DMS153 treated with DMSO at 0.1 percent for 48 hours (cell line): ENCODE results near the gene PTPRD.

Experiments used
- DNase-seq: peaks from one replicate; lab custom pipeline; 2025; ENCODE audit not compliant: unreplicated experiment; lab: John Stamatoyannopoulos, UW

The PTPRD gene

GRCh38 chr9:8887369-8887768 lies 1725.4 kb downstream of the PTPRD start:
- DNase-seq: no peak

DNA sequence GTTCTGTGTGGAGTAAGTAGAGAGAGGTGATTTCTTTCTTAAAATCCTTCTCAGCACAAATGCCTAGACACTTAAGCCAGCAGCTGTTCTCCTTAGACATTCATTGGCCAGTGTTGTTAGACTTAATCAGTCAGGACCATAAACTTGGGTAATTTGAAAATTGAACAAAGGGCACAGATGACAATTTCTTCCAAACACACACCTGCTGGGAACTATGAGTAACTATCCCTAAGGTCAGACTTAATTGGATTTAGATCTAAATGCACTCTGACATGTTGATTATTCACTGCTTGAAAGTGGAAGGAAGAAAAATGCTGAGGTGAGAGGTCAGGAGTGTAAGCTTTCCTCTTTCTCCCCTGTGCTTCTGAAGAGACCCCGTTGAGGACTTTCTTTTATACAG lies 1729.5 kb downstream of the PTPRD start:
- DNase-seq: no peak

- DNase-seq: peak; percentile 65
Observed at GRCh38 chr9:8880060-8880459, 1732.7 kb downstream of the PTPRD start.

DNA sequence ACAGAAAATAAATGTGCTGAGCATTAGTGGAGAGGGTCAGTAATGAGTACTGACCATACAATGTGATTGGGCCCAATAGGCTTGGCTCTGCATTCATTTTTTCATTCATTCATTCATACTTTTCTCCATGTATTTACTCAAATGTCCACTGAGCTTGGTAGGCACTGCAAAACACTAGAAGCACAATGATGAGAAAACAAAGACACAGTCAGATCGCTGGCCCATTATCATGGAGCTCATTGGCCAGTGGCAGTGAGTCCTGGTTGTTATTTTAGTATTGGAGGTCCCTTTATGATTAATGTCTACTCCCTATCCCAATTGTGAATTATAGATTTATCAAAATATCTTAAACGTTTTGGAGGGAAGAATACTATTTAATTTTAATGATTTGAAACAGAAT lies 1733.5 kb downstream of the PTPRD start:
- no peak for DNase-seq

GRCh38 chr9:8877753-8878494 lies 1734.9 kb downstream of the PTPRD start:
- no peak for DNase-seq

GRCh38 chr9:8876303-8876702 lies 1736.5 kb downstream of the PTPRD start:
- DNase-seq: no peak

DNA sequence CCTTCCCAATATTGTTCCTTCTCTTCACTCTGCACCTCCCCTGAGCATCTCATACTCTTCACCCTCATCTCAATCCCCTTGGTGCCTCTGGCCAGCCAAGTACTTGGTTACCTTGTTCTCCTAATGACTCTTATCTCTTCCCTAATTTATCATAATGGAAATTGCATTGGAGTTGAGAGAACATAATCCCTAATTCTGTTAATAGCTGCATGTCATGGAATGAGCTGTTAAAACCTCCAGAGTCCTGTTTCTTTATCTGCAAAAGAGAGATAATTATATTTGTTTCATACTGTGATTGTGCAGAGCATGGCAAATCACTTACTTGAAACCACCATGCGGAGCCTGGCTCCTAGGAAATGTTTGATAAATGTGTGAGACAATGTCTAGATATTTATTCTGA lies 1738.3 kb downstream of the PTPRD start:
- DNase-seq: no peak

DNA sequence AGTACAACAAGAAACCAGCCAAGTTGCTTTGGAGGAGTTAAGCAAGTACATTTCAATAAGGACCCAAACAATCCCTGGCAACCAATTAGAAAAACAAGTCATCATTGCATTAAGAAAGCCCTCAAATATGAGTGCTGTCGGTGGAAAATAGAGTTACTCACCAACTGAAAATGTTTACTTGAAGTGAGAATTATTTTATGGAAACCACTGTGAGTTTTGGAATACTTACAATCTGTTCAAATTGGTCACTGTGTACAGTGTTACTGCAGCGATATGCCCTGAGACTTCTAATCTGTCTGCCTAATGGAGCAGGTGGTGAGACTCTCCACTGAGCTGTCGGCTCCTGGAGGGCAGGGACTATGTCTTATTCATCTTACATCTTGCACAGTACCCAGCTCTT lies 1740.0 kb downstream of the PTPRD start:
- DNase-seq: no peak

DNA sequence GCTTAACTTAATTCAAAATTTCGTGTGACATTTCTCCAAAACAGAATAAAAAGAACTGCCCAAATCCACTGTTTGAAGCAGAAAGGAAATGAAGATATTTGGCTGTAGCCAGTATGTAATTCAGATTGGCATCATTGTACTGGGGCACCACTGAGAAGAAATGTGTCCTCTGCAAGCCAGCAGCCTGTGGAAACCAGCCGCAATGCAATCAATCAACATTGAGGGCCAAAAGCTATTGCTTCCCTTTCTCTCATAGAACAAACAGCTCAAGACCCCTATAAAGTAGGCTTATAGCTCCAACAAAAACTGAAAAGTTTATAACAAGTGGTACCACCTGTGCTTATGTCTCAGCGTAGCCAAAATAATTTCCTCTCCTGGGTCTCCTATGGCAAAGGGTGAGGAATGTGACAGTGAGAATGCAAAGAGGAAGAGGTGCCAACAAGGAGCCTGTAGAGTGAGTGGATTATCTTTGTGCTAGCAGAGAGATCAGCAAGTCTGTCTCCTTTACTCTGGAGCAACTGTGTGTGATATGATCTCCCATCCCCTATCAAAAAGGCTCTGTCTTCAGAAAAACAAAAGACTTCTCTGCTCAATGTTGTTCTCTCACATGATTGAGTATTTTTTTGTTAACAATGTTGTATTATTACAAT lies 1740.9 kb downstream of the PTPRD start:
- DNase-seq: no peak

DNA sequence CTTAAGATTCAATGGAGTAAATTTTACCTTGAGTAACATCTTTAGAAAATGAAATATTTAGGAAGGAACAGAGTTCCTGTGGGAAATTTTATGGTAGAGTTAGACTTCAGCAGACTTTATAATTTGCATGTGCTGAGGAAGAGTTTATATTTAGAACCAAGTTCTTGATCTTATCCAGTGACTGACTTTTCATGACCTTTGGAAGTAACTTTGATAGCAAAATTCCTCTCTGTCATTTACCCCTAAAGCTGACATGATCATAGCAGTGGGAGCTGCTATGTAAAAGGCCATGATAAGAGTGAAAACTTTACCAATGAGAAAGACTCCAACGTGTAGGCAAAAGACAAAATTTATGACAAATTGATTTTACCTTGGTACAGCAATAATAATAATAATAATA lies 1741.4 kb downstream of the PTPRD start:
- DNase-seq: no peak

DNA sequence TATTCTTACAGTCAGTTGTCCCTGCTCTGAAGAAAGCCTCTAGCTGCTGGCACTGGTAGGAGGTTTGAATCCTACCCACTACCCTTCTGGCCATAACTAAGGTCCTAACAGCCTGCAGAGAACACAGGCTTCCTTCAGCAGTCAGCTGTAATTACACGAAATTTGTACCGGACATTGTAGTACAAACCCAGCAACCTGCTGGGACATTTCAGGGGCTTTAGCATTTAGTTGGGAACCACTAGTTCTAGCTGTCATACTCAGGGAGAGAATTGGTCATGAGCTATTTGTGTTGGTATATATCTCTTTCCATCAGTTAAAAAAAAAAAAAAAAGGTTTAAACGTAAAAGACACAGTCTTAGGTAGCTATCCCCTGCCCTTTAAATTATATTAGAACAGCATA lies 1743.0 kb downstream of the PTPRD start:
- no peak for DNase-seq

DNA sequence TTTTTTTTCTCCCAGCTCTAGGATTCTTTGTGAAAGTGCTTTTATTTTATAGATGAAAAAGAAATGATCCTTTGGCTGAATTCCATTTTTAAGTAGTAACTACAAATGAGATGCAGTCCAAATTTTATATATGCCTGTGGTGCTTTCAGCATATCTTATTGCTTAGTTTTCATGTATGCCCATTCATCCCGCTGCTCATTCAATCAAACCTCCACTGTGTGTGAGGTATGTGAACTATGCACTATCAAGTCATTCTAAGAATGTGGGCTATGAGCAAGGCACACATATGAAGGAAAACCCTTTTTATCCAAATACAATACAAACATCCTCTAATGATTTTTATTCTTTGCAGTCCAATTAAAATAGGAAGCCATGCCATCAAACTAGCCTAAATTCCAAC lies 1744.2 kb downstream of the PTPRD start:
- DNase-seq: no peak

DNA sequence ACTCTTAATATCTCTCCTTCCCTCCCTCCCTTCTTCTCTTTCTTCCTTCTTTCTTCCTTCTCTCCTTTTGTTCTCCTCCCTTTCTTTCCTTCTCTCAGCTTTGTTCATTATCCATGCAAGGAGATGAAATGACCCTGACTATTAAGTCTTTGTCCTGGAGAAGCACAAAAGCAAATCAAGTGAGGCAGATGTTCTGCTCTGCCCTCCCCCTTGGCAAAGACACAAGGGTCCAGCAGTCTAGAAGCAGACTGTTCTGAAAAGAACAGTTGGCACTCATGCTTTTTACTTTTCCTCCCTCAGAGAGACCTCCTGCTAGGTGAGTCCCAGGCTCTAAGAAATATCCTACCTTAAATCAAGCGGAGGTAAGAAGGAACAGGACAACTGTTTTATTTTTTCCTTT lies 1745.7 kb downstream of the PTPRD start:
- no peak for DNase-seq

DNA sequence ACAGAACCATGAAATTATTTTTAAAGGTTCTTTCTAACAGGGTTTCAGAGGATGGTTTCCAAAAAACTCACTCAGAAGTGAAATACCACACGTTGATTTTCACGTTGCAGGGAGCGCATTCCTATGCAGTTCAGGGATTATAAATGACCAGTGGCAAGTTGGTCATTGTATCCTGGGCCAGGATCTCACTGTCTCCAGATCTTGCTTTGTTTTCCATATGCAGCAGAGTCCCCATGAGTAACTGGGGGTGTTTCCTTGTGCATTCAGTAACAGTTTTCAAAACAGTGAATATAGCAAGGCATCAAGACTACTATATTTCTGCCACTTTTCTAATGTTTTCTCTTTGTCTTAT lies 1748.3 kb downstream of the PTPRD start:
- no peak for DNase-seq

GRCh38 chr9:8863886-8864544 lies 1748.8 kb downstream of the PTPRD start:
- no peak for DNase-seq

DNA sequence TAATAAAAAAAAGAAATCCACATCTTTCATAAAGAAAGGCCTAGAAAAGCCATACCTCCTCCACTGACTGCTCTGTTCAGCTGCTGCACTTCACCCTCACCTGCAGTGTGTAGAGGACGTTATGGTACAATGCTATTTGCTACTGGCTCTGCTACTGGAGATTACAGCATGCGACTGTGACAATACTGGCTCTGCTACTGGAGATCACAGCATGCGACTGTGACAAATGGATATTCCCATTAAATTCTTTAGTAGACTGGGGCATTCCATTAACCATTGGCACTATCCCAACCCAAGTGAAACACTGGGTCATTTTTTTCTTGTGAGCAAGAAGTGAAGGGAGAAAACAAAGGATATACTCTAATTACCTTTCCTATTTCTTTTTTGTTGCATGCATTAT lies 1749.7 kb downstream of the PTPRD start:
- no peak for DNase-seq

DNA sequence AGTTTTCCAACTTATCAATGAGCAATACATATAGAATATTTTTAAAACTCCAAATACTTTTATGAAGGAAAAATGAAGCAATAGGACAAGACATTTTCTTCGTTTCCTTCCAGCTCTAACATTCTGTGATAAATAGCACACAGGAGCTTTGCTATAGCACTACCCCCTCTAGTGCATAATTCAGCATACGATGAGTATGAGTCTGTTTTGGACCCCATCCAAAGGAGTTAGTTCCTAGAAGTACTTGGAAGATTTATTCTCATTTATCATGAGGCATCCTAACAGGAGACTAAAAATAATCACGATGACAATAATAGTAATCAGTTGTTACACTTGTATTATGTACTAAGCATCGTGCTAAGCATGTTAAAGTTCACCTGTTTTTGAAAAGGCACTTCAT lies 1751.9 kb downstream of the PTPRD start:
- no peak for DNase-seq

- DNase-seq: no peak
Observed at GRCh38 chr9:8860086-8860485, 1752.7 kb downstream of the PTPRD start.

DNA sequence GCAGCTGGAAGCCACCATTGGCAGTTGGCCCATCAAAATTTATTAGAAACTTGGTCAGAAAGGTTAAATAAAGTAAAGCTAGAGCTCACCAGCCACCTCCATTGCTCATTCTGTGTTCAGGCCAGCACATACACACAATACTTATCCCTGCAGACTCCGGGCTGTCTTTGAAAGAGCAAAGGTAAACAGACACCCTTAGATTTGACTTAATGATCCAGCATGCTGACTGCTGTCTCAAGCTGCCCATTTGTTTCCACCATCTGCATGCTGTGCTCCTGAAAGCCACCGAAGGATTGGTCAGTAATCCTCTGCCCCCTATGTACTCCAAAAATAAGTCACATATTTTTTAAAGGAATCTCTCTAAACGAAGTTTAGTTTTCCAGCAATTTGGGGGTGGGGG lies 1753.4 kb downstream of the PTPRD start:
- DNase-seq: no peak

DNA sequence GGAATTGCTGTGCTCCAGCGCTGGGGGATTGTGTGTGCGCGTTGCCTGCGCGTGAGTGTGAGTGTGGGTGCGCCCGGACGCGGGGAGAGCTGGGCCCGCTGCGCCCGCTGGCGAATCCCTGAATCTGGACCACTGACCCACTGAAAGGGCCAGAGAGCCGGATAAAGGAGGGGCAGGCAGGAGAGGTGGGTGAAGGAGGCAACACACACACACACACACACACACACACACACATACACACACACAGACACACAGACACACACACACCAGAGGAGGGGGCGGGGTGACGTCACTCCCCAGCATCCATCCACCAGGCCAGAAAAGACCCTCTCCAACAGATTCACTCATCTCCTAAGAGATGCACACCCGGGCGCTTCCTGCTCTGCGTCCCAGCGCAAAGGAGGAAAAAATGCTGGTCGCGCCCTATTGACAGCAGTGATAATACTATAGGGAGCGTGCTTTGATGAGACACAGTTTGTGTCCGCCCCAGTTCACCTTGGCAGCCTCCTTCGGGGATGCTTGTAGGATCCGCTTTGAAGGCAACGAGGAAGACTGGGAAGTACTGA lies 1754.1 kb downstream of the PTPRD start:
- DNase-seq: no peak

DNA sequence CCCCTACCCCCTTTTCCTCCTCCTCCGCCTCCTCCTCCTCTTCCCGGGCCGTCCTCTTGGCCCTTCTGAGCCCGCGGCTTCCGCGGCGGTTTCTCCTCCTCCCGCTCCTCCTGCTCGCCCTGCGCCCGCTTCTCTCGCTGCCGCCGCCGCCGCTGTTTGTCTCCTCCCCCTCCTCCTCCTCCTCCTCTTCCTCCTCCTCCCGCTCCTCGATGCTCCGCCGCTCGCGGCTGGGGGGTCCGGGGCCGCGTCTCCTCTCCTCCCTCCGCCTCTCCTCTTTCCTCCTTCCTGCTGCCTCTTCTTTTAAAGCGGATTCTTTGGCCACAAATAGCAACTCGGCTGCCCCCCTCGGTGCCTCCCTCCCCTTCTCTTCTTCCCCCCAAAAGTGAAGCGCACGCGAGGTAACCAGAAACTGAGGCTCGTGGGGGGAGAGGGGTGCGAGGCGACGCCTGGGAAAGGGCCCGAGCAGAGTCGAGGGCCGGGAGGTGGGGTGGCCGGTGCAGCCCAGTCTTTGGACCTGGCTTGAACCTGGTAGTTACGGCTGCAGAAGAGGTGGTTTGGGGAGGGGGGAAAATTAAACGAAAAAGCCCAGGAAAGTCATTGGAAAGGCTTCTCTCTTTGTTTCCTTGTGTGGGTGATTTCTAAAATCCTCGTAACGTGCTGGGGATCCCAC lies 1754.7 kb downstream of the PTPRD start:
- DNase-seq: peak; percentile 15
